HG03432 (cell line): Measurements from ENCODE around the gene BASP1.
"Not testable (repeated sequence)": the region's sequence is repeated elsewhere in the genome, so short reads cannot be mapped to it uniquely, and the experiment has no call there.

Experiments used
- ATAC-seq: cut with Tn5 transposase; IDR thresholded peaks from one replicate; pipeline ENCODE4 v1.9.1; 2021; ENCODE audit warnings: mild to moderate bottlenecking, moderate library complexity; ENCODE audit not compliant: unreplicated experiment

BASP1 gene

GRCh38 chr5:17312358-17312757 lies 94.9 kb downstream of the BASP1 start:
- ATAC-seq, result no peak

GRCh38 chr5:17314907-17315471 lies 97.6 kb downstream of the BASP1 start:
- ATAC-seq, result peak; percentile 19

- ATAC-seq, result no peak
Measured at GRCh38 chr5:17315710-17316221, 98.3 kb downstream of the BASP1 start.

- ATAC-seq, result peak; percentile 73
Measured at GRCh38 chr5:17316970-17317459, 99.6 kb downstream of the BASP1 start.

GRCh38 chr5:17317473-17317872 lies 100.0 kb downstream of the BASP1 start:
- peak; percentile 47 for ATAC-seq

- ATAC-seq, result not testable (repeated sequence)
Measured at GRCh38 chr5:17319095-17319494, 101.7 kb downstream of the BASP1 start.

GRCh38 chr5:17325770-17326599 lies 108.6 kb downstream of the BASP1 start:
- no peak for ATAC-seq
